ENCODE data around the gene ZG16.

GRCh38 chr16:29743827-29744531 lies 34.1 kb upstream of the ZG16 start:
- TF ChIP-seq CTCF (conservative IDR thresholded peaks at IDR 0.05 in 1 of 2, IDR thresholded peaks at IDR 0.05 in 1 of 2; ENCODE audit: extremely low read depth in 1 of 2, insufficient read depth in 1 of 2, low read depth in 1 of 2, low read length in 2 of 2): no peak
- TF ChIP-seq EZH2 (IDR thresholded peaks at IDR 0.05; ENCODE audit: borderline replicate concordance, low read length): no peak

All from mammary epithelial cell (primary cell).